RPMI8226 (cell line): ENCODE data around the gene NPEPL1.
"Not testable (repeated sequence)": the region's sequence is repeated elsewhere in the genome, so short reads cannot be mapped to it uniquely, and the experiment has no call there.

ENCODE experiments used
- DNase-seq: peaks from one replicate; pipeline ENCODE4 v3.0.0-alpha.2; 2015

The NPEPL1 gene

GRCh38 chr20:58745391-58745790 is 52.8 kb downstream of the NPEPL1 start:
- DNase-seq = no peak

- DNase-seq = no peak
These were observed 54.0 kb downstream of the NPEPL1 start for GRCh38 chr20:58746620-58747019.

GRCh38 chr20:58747211-58747610 is 54.6 kb downstream of the NPEPL1 start:
- DNase-seq = no peak

GRCh38 chr20:58748618-58749017 is 56.0 kb downstream of the NPEPL1 start:
- no peak for DNase-seq

GRCh38 chr20:58749098-58749769 is 56.6 kb downstream of the NPEPL1 start:
- DNase-seq = no peak

GRCh38 chr20:58749979-58750378 is 57.4 kb downstream of the NPEPL1 start:
- no peak for DNase-seq

GRCh38 chr20:58750706-58751105 is 58.1 kb downstream of the NPEPL1 start:
- not testable (repeated sequence) for DNase-seq

DNA sequence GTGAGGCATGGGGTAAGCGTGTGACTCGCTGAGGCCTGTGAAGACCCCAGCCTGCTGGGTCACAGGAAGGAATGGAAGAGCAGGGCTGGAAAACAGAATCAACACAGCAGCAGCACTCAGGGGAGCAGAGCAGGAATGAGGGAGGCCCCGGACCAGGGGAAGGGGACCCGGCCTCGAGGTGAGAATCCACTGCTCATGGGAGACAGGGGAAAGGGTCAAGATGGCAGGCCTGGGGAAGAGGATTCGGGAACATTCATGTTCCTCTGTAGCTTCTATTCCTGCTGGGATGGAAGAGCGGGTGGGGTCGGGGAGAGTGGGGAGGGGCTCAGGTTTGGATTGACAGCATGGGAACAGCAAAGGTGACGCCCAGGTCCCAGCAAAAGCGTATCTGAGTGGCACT is 59.4 kb downstream of the NPEPL1 start:
- DNase-seq = no peak

DNA sequence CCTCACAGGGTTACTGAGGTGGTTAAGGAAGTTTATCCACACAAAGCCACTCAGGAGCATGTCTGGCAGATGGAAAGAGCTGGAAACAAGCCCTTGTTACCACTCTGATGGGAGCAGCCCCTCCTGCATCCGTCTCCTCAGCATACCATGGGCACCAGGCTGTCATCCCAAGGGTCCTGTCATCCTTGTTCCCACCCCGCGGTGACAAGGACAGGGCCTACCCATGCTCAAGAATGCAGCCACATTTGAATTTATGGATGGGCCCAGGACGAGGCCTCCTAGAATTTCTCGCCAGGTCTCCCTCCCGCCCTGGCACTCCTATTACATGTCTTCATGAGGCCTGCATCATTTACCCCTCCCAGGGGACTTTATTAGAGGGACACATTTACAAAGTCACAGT is 60.0 kb downstream of the NPEPL1 start:
- DNase-seq = no peak

DNA sequence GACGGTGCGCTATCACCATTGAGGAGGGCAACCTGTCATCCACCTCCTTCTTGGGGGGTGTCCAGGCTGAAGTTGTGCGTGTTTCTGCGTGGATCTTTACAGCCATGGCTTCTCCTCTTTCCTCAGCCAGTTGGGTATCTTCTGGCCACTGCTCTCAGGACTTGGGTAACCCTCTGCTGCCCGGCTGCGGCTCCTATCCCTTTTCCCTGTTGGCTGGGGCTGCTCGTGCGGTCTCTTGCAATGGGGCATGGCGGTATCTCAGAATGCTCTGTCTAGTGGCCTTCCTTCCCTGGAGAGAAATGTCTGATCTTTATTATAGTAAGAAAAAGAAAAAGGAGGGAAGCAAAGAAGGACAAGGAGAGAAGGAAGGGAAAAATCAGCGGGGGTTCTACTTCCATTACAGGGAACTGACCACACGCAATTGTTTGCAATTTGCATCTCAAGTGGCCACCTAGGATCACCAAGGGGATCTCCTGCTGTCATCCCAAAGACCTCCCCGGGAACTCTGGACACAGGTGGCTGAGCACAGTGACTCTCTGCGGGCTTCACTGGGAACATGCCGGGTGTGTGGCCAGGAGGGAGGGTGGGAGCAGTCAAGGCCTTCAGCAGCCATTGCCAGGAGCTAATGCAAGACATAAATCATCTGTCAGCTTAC is 60.8 kb downstream of the NPEPL1 start:
- DNase-seq = no peak

GRCh38 chr20:58753922-58754551 is 61.4 kb downstream of the NPEPL1 start:
- no peak for DNase-seq

DNA sequence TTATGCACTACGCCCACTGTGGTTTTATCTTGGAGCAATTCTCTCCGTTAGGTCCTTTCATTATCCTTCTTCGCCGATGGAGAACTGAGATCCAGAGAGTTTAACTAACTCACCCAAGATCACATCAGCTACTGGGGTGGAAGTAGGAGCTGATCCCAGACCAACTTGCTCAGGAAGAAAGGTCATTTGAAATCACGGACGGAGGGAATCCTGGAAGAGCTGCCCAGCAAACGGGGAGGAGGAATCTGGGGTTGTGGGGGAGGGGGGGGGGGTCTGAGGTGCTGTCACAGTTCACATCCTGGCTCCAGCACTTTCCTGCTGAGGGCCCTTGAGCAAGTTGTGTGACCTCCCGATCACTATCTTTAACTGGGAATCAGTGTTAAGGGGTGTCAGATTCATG is 62.0 kb downstream of the NPEPL1 start:
- DNase-seq = no peak

DNA sequence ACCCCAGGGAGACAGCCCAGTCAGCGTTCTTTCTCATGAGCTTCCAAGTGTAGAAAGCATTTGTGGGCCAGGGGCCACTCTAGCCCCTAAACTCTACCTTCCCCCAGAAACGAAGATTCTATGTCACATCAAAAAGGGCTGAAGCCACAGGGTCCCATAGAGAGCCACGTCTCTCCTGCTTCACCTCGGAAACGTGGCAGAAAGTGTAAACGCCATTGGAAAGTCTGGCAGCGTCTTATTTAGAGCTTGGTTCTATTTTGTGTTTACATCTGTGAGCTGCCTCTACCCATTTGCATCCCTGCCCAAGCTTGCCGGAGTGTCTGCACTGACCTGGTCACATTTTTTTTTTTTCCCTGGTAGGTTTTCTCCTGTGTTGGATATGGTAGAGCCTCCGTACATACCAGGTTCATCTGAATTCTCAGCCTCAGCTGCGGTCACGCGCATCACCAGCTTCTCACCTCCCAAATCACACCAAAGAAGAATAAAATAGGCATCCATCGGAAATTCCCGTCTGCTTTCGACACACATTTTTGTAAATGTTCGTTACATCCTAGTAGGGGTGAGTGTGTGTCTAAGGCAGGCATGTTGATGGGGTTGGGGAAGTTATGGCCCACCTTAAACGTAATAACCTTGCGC is 62.6 kb downstream of the NPEPL1 start:
- DNase-seq = no peak

- no peak for DNase-seq
These were observed 63.3 kb downstream of the NPEPL1 start for GRCh38 chr20:58755766-58756449.

GRCh38 chr20:58756450-58756775 is 63.8 kb downstream of the NPEPL1 start:
- no peak for DNase-seq

- DNase-seq = not testable (repeated sequence)
These were observed 65.0 kb downstream of the NPEPL1 start for GRCh38 chr20:58757647-58758046.

GRCh38 chr20:58759947-58760346 is 67.3 kb downstream of the NPEPL1 start:
- DNase-seq = no peak

GRCh38 chr20:58760856-58761255 is 68.3 kb downstream of the NPEPL1 start:
- DNase-seq = no peak

- DNase-seq = no peak
These were observed 69.5 kb downstream of the NPEPL1 start for GRCh38 chr20:58762120-58762519.

- no peak for DNase-seq
These were observed 70.5 kb downstream of the NPEPL1 start for GRCh38 chr20:58763076-58763475.
